ENCODE data around the gene USP36. TPM values are rescaled to one million over a fixed set of nuclear protein-coding genes. Genes with fewer than 3 reads are reported as not detected.
A peak's percentile ranks its signal among the peaks of the same experiment; 100 is the strongest.

Gene USP36
- polyA plus RNA-seq, 3 donors = 4.4 to 30.0 (median 6.1) TPM

GRCh38 chr17:78812855-78813254 lies 27.8 kb downstream of the USP36 start:
- no peaks in the 10 kb centered on the region for H3K9me3 Mint-ChIP-seq
- H3K36me3 ChIP-seq (replicated peaks in 1 of 2; ENCODE audit: control insufficient read depth in 1 of 2, insufficient read depth in 2 of 2, low read length in 2 of 2) = peaks cover 84 to 100% of the 10 kb centered on the region in 2 donors
- H3K27me3 Mint-ChIP-seq (ENCODE audit: low read depth in 3 of 3) = peaks cover 0 to 2% (median 1%) of the 10 kb centered on the region in 3 donors
- H3K27me3 ChIP-seq (ENCODE audit: control insufficient read depth in 2 of 2, insufficient read depth in 2 of 2, low read length in 2 of 2) = no peaks in the 10 kb centered on the region
- peaks cover 85 to 97% of the 10 kb centered on the region in 2 donors for H3K36me3 Mint-ChIP-seq
- H4K20me1 ChIP-seq (ENCODE audit: insufficient read depth, low read length) = no peaks in the 10 kb centered on the region
- H2AFZ ChIP-seq (ENCODE audit: insufficient read depth, low read depth, low read length, poor library complexity, severe bottlenecking) = no peak overlapping the region
- H3K4me2 ChIP-seq (replicated peaks; ENCODE audit: extremely low read depth, low read length, poor library complexity, severe bottlenecking) = no peak overlapping the region
- H3K4me1 ChIP-seq (ENCODE audit: control insufficient read depth in 1 of 2, insufficient read depth in 2 of 2, low read length in 2 of 2) = no peaks in the 10 kb centered on the region
- no peak for TF ChIP-seq CTCF (IDR thresholded peaks at IDR 0.05)
- H3K27ac Mint-ChIP-seq = peak overlapping the region in 1 of 7 donors; percentile 62
- no peak for DNase-seq
- intact Hi-C loops (cut with micrococcal nuclease) = no loop called here
- no peaks in the 10 kb centered on the region for H3K9me3 ChIP-seq (replicated peaks in 1 of 2; ENCODE audit: control insufficient read depth in 1 of 2, insufficient read depth in 1 of 2, low read length in 2 of 2)
- no peak overlapping the region for H3K9ac ChIP-seq (ENCODE audit: insufficient read depth, low read length, poor library complexity, severe bottlenecking)
- H3K4me3 ChIP-seq (replicated peaks in 1 of 3; ENCODE audit: low read depth in 2 of 3, low read length in 3 of 3) = no peak overlapping the region
- H3K79me2 ChIP-seq (ENCODE audit: insufficient read depth, low read length) = no peaks in the 10 kb centered on the region
- WGBS (ENCODE audit: insufficient coverage) = no CpG with 5 or more reads among the region's 8 CpGs
- H3K4me1 Mint-ChIP-seq = no peaks in the 10 kb centered on the region
- no peak overlapping the region for H3K4me3 Mint-ChIP-seq
- H3K27ac ChIP-seq (ENCODE audit: low read depth in 1 of 2, low read length in 2 of 2) = no peak overlapping the region

GRCh38 chr17:78808163-78808562 lies 32.5 kb downstream of the USP36 start:
- Histone ChIP-seq H3K79me2 (ENCODE audit: insufficient read depth, low read length) (no peaks in the 10 kb centered on the region), H3K27me3 (ENCODE audit: control insufficient read depth in 2 of 2, insufficient read depth in 2 of 2, low read length in 2 of 2) (no peaks in the 10 kb centered on the region), H3K4me2 (replicated peaks; ENCODE audit: extremely low read depth, low read length, poor library complexity, severe bottlenecking) (no peak overlapping the region), H3K9ac (ENCODE audit: insufficient read depth, low read length, poor library complexity, severe bottlenecking) (no peak overlapping the region), H3K27ac (ENCODE audit: low read depth in 1 of 2, low read length in 2 of 2) (no peak overlapping the region), H4K20me1 (ENCODE audit: insufficient read depth, low read length) (no peaks in the 10 kb centered on the region), H3K4me1 (ENCODE audit: control insufficient read depth in 1 of 2, insufficient read depth in 2 of 2, low read length in 2 of 2) (peaks cover 15 to 18% of the 10 kb centered on the region in 2 donors), H2AFZ (ENCODE audit: insufficient read depth, low read depth, low read length, poor library complexity, severe bottlenecking) (no peak overlapping the region), H3K36me3 (replicated peaks in 1 of 2; ENCODE audit: control insufficient read depth in 1 of 2, insufficient read depth in 2 of 2, low read length in 2 of 2) (peaks cover 72 to 86% of the 10 kb centered on the region in 2 donors), H3K4me3 (replicated peaks in 1 of 3; ENCODE audit: low read depth in 2 of 3, low read length in 3 of 3) (no peak overlapping the region), H3K9me3 (replicated peaks in 1 of 2; ENCODE audit: control insufficient read depth in 1 of 2, insufficient read depth in 1 of 2, low read length in 2 of 2) (no peaks in the 10 kb centered on the region)
- WGBS (ENCODE audit: insufficient coverage) = no CpG with 5 or more reads among the region's 4 CpGs
- Mint-ChIP-seq H3K27ac (peak overlapping the region in 1 of 7 donors; percentile 80), H3K4me3 (no peak overlapping the region), H3K9me3 (no peaks in the 10 kb centered on the region), H3K36me3 (peaks cover 86 to 93% of the 10 kb centered on the region in 2 donors), H3K27me3 (ENCODE audit: low read depth in 3 of 3) (peaks cover 0 to 5% (median 3%) of the 10 kb centered on the region in 3 donors), H3K4me1 (peaks cover 31% of the 10 kb centered on the region)
- intact Hi-C loops (cut with micrococcal nuclease) = no loop called here
- DNase-seq = no peak
- no peak for TF ChIP-seq CTCF (IDR thresholded peaks at IDR 0.05)

Data from CD14-positive monocyte (primary cell).